DMS 273 treated with DMSO at 0.1 percent for 48 hours (cell line): ENCODE results near the gene EPB41L3.
"Not testable (repeated sequence)": the region's sequence is repeated elsewhere in the genome, so short reads cannot be mapped to it uniquely, and the experiment has no call there.

ENCODE experiments used
- DNase-seq: peaks from one replicate; lab custom pipeline; 2025; lab: John Stamatoyannopoulos, UW

The EPB41L3 gene

GRCh38 chr18:5530629-5531178, 13.1 kb downstream of the EPB41L3 start:
- DNase-seq, result no peak

GRCh38 chr18:5529471-5529870, 14.3 kb downstream of the EPB41L3 start:
- no peak for DNase-seq

GRCh38 chr18:5527603-5528002, 16.2 kb downstream of the EPB41L3 start:
- no peak for DNase-seq

- no peak for DNase-seq
Measured at GRCh38 chr18:5524660-5525059, 19.1 kb downstream of the EPB41L3 start.

GRCh38 chr18:5521000-5521399, 22.8 kb downstream of the EPB41L3 start:
- DNase-seq, result no peak

- no peak for DNase-seq
Measured at GRCh38 chr18:5520464-5520863, 23.3 kb downstream of the EPB41L3 start.

GRCh38 chr18:5519448-5520298, 24.1 kb downstream of the EPB41L3 start:
- no peak for DNase-seq

- peak; percentile 46 for DNase-seq
Measured at GRCh38 chr18:5518899-5519371, 24.9 kb downstream of the EPB41L3 start.

- DNase-seq, result no peak
Measured at GRCh38 chr18:5518179-5518770, 25.5 kb downstream of the EPB41L3 start.

GRCh38 chr18:5516841-5517240, 27.0 kb downstream of the EPB41L3 start:
- no peak for DNase-seq

GRCh38 chr18:5515011-5515784, 28.6 kb downstream of the EPB41L3 start:
- DNase-seq, result peak; percentile 94

- DNase-seq, result peak; percentile 71
Measured at GRCh38 chr18:5513947-5514346, 29.9 kb downstream of the EPB41L3 start.

GRCh38 chr18:5512176-5512575, 31.6 kb downstream of the EPB41L3 start:
- DNase-seq, result no peak

GRCh38 chr18:5511541-5511940, 32.3 kb downstream of the EPB41L3 start:
- DNase-seq, result not testable (repeated sequence)

GRCh38 chr18:5510135-5510846, 33.5 kb downstream of the EPB41L3 start:
- DNase-seq, result no peak

- no peak for DNase-seq
Measured at GRCh38 chr18:5508821-5509220, 35.0 kb downstream of the EPB41L3 start.

- DNase-seq, result no peak
Measured at GRCh38 chr18:5507756-5508155, 36.0 kb downstream of the EPB41L3 start.

GRCh38 chr18:5506174-5506573, 37.6 kb downstream of the EPB41L3 start:
- no peak for DNase-seq

- no peak for DNase-seq
Measured at GRCh38 chr18:5503740-5504139, 40.1 kb downstream of the EPB41L3 start.

GRCh38 chr18:5500158-5500939, 43.4 kb downstream of the EPB41L3 start:
- DNase-seq, result peak; percentile 47

- no peak for DNase-seq
Measured at GRCh38 chr18:5498452-5498851, 45.3 kb downstream of the EPB41L3 start.
